CD4-positive, alpha-beta T cell treated with Interferon gamma for 1 hour (primary cell): ENCODE data around the gene ASB2.

Experiments
- DNase-seq: peaks from one replicate; pipeline ENCODE4 v3.0.0-alpha.2; 2020

The ASB2 gene

DNA sequence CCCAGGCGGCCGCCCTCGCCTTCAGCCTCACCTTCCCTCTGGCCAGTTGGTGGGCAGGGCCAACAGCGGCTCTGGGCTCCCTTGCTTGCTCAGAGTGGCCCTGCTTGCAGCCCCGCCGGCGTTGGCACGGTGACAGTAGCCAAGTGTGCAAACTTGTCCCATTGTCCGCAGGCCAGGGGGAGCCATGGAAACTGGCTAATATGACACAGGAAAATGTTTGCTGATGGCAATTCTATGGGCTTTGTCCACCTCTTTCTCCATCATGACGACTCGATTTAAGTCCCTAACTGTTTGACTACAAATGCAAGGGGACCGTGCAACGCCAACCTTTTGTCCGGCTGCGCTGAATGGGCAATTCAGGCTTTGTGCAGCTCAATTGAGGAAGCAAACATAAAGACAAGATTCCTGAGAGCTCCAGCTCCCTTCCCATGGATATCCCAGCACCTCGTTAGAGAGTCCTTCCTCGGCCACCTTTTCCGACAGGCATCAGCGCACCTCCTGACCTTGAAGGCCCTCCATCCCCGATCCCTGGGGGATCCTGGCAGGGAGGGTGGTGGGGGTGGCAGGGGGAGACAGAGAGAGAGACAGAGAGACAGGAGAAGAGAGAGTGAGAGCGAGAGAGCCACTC, 50.0 kb downstream of the ASB2 start:
- no peak for DNase-seq

DNA sequence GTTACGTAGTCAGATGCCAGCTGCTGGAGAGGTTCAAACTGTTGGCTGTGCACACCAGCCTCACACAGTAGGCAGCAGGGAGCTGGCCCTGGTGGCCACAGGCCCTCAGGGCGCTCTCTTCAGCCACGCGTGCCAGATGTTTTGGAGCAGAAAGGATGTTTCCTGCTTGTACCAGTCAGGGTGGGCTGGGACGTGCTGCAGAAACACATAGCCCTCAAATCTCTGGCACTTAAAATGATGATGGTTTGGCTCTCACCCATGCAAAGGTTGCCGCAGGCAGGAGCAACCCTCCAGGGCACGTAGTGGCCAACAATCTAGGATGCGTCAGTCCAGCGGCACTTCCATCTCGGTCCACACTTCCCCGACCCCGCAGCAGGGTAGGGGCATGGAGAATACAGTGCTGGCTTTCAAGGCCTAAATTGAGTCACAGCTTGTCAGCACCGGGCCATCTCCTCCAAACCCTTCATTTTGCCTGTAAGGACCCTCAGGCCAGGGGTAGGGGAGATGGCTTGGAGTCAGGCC, 50.9 kb downstream of the ASB2 start:
- no peak for DNase-seq

GRCh38 chr14:93924592-93925355, 51.6 kb downstream of the ASB2 start:
- DNase-seq: no peak

- DNase-seq: no peak
These were observed 52.7 kb downstream of the ASB2 start for GRCh38 chr14:93923626-93924025.

GRCh38 chr14:93921001-93921806, 55.2 kb downstream of the ASB2 start:
- DNase-seq: no peak

DNA sequence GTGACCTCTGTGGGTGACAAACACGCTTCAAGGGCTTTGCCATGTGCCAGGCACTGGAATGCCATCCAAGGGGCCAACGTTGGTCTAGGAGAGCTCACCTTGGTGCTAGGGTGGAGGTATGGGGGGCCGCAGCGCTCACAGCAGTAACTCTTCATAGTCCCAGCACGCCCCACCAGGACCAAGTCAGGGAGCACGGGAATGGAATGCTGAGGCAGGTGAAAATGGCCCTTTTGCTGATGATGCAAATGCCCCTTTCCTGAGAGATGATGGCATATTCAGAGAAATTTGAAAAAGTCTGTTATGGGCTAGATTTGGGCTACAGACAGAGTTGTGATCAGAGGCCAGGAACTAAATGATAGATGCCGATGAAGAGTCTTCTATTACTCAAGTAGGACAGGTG, 59.2 kb downstream of the ASB2 start:
- no peak for DNase-seq

DNA sequence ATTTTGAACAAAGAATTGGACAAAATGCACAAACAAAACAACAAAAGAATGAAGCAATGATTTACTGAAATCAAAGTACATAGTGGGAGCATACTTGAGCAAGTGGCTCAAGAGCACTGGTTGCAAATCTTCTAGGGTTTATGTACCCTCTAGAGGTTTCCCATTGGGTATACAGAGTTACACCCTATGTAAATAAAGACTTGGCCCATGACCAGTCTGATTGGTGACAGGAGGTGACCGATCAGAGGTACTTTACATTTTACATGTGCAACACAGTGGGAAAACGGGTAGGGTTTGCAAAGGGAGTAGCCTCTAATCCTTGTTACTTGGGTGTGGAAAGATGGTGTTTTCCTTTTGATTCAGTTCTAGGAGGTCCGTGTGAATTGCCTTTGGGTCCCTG, 59.9 kb downstream of the ASB2 start:
- DNase-seq: no peak

- no peak for DNase-seq
These were observed 60.6 kb downstream of the ASB2 start for GRCh38 chr14:93915800-93916199.

DNA sequence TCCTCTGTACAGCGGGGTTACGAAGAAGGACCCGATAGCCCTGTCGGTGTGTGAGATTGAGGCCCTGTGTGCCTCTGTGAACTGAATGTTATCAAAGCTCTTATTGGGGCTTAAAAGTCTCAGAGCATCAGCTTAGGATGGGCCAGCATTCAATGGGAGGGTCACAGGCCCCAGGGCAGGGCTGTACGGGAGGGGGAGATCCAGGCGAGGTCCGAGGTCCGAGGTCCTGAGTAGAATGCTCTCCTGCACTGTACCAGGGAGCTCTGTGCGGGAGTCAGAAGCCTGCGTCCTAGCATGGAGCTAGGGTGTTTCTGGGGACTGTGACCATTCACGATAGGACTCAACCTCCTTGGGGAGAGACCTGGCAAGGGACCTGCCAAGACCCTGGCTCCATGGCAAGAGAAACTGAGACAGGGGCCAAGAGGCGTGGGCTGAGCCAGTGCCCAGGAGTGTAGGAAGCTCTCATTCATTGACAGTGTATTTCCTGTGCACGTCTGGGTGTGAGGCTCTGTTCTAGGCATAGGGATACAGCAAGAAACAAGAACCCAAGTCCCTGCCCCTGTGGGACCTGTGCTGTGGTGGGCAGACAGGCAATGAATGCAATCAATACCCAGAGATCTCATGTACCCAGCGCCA, 61.2 kb downstream of the ASB2 start:
- no peak for DNase-seq

- no peak for DNase-seq
These were observed 62.1 kb downstream of the ASB2 start for GRCh38 chr14:93914278-93914677.

- no peak for DNase-seq
These were observed 63.6 kb downstream of the ASB2 start for GRCh38 chr14:93912782-93913181.

DNA sequence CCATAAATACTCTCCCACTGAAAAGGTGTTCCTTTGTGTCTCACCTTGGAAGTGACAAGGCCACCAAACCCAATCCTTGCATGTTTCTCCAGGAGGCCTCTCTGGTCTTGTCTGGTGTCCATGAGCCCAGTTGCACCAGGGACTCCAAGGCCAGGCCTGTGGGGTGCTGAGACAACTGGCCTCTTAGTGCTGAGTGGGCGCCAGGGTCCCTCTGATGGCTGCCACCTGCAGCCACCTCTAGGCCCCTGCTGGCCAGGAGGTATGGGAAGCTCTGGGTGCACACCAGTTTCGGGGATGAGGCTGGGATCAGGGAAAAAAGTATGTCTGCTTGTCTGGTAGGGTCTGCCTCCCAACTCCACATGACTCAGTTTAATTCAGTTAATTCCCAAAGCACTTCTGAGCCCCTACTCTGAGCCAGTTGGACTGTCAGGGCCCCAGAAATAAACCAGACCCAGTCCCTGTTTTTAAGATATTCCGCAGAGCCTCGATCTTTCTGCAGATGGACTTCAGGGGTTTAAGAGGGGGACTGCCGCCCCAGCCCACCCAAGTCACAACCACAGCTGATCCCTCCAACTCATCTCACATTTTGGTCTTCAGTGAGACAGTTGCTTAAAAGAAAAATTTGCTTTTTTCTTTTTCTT, 64.3 kb downstream of the ASB2 start:
- DNase-seq: no peak

DNA sequence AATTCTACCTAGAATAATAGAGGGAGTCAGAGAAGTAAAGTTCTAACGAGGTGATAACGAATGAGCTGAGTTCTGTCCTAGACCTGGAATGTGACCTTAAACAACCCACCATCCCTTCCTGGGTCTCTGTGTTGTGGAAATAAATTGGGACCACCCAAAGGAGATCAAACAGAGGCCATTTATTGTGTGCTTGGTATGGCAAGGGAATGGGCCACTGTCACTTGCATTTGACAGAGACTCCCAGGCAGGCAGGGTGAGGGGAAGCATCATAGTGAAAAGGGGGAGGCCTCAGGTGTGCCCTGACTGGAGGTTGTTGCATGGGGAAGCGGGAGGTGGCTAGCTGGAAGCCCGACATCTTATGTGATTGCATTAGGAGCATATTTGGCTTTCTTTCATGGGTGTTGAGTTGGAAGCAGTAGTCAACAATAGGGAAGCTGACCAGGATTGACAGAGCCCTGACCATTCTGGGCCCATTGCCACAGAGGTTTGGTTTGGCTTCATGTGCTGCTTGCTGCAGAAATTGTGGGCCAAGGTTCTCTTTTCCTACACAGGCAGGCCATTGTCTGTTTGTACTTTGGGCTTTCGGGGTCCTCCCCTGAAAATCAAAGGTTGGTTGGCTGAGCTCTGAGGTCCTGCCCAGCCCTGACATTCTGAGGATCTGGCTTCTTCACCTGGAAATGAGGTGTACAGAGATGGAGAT, 66.8 kb downstream of the ASB2 start:
- no peak for DNase-seq

GRCh38 chr14:93906341-93907329, 69.7 kb downstream of the ASB2 start:
- peak; percentile 14 for DNase-seq

GRCh38 chr14:93905623-93906022, 70.7 kb downstream of the ASB2 start:
- no peak for DNase-seq

DNA sequence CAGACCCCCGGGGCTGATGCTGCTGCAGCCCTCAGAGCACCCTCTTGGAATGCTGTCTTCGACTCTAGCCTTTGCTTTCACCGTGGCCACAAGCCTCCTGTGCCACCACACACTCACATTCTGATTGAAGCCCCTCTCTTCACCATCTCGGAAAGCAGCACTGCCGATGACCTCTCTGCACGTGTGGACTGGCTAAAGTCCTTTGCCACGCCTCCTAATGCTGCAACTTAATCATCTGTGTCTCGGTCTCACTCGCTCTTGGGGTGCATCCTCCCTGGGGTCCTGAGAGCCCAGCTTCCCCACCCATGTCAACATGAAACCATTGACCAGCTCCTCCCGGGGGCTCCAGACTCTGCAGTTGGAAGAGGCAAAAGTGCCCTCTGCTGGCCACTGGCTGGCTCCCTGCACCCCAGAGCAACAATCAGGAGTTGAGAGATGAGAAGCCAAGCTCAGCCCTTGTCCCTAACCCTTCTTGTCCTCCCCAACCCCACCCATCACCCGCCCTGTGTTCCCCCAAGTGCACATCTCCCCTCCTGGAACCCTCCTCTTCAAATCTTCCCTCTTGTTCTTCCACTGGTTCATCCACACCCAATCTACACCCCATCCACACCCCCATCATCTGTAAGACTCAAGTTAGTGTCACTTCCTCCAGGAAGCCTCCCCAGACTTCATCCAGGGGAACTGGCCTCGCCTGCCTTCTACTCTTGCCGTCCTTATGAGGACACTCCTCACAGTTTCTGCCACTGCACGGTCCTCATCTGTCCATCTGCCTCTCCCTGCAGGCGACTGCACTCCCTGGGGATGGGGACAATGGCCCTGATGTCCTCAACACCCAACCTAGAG, 72.8 kb downstream of the ASB2 start:
- no peak for DNase-seq

GRCh38 chr14:93902619-93903307, 73.6 kb downstream of the ASB2 start:
- DNase-seq: no peak

DNA sequence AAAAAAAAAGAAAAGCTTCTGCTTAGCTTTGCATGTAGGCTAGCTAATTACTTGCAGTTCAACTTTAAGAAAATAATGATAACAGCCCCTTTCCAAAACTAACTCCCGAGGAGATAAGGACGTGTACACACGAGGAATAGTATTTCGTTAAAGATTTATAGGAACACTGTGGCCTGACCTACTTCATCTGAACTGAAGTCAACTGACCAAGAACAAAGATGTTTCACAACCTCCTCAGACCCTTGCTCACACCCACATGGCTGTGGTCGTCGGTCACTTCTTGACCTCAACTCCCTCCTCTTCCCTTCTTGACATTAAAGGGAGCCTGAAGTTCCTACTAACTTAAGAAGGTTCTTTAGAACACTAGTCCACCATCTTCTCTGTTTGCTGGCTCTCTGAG, 74.6 kb downstream of the ASB2 start:
- no peak for DNase-seq

- DNase-seq: no peak
These were observed 77.6 kb downstream of the ASB2 start for GRCh38 chr14:93898731-93899130.
